ENCODE data around the gene ARFGEF2. TPM values are rescaled to one million over a fixed set of nuclear protein-coding genes. Genes with fewer than 3 reads are reported as not detected.

The ARFGEF2 gene
- total and polyA plus RNA-seq, 5 donors from 2014 or later, result 6.8 to 22.1 (median 7.7) TPM

GRCh38 chr20:48892049-48892470, 29.5 kb upstream of the ARFGEF2 start:
- Histone ChIP-seq H3K4me3 (ENCODE audit: low read depth, low read length) (no peak overlapping the region), H3K27ac (ENCODE audit: insufficient read depth, low read length, poor library complexity, severe bottlenecking) (no peak overlapping the region), H3K36me3 (ENCODE audit: control insufficient read depth, insufficient read depth, low read length) (no peaks in the 10 kb centered on the region), H3K4me1 (ENCODE audit: control insufficient read depth, insufficient read depth, low read length, poor library complexity, severe bottlenecking) (no peaks in the 10 kb centered on the region), H3K27me3 (ENCODE audit: control insufficient read depth, insufficient read depth, low read length) (peaks cover 2% of the 10 kb centered on the region), H3K9me3 (ENCODE audit: control insufficient read depth in 2 of 2, low read length in 2 of 2) (peaks cover 0 to 2% of the 10 kb centered on the region in 2 experiments)
- no peak overlapping the region for H3K4me3 Mint-ChIP-seq
- no peaks in the 10 kb centered on the region for H3K36me3 Mint-ChIP-seq
- no peak for ATAC-seq (ENCODE audit: low read depth in 2 of 2)
- H3K27me3 Mint-ChIP-seq, result peaks cover 20% of the 10 kb centered on the region
- peaks cover 0 to 6% (median 0%) of the 10 kb centered on the region in 4 donors for H3K4me1 Mint-ChIP-seq
- no peak for DNase-seq
- peaks cover 0 to 2% (median 0%) of the 10 kb centered on the region in 7 donors for H3K9me3 Mint-ChIP-seq
- no peak overlapping the region for H3K27ac Mint-ChIP-seq

- peaks cover 0 to 2% (median 0%) of the 10 kb centered on the region in 7 donors for H3K9me3 Mint-ChIP-seq
- DNase-seq (no peak), ATAC-seq (ENCODE audit: low read depth in 2 of 2) (no peak)
- H3K27me3 ChIP-seq (ENCODE audit: control insufficient read depth, insufficient read depth, low read length), result peaks cover 2% of the 10 kb centered on the region
- H3K36me3 ChIP-seq (ENCODE audit: control insufficient read depth, insufficient read depth, low read length), result no peaks in the 10 kb centered on the region
- no peak overlapping the region for H3K4me3 Mint-ChIP-seq
- H3K9me3 ChIP-seq (ENCODE audit: control insufficient read depth in 2 of 2, low read length in 2 of 2), result peaks cover 0 to 2% of the 10 kb centered on the region in 2 experiments
- H3K4me3 ChIP-seq (ENCODE audit: low read depth, low read length), result no peak overlapping the region
- no peak overlapping the region for H3K27ac ChIP-seq (ENCODE audit: insufficient read depth, low read length, poor library complexity, severe bottlenecking)
- H3K27me3 Mint-ChIP-seq, result peaks cover 25% of the 10 kb centered on the region
- H3K36me3 Mint-ChIP-seq, result no peaks in the 10 kb centered on the region
- H3K4me1 Mint-ChIP-seq, result peaks cover 0 to 6% (median 0%) of the 10 kb centered on the region in 4 donors
- no peaks in the 10 kb centered on the region for H3K4me1 ChIP-seq (ENCODE audit: control insufficient read depth, insufficient read depth, low read length, poor library complexity, severe bottlenecking)
- peak overlapping the region in 1 of 3 donors; percentile 65 for H3K27ac Mint-ChIP-seq
These were observed 28.6 kb upstream of the ARFGEF2 start for GRCh38 chr20:48892891-48893290.

- Mint-ChIP-seq H3K9me3 (peaks cover 0 to 2% (median 0%) of the 10 kb centered on the region in 7 donors), H3K4me3 (no peak overlapping the region), H3K27ac (no peak overlapping the region), H3K4me1 (peaks cover 0 to 6% (median 0%) of the 10 kb centered on the region in 4 donors), H3K27me3 (peaks cover 25% of the 10 kb centered on the region), H3K36me3 (no peaks in the 10 kb centered on the region)
- H3K4me3 ChIP-seq (ENCODE audit: low read depth, low read length), result no peak overlapping the region
- no peaks in the 10 kb centered on the region for H3K4me1 ChIP-seq (ENCODE audit: control insufficient read depth, insufficient read depth, low read length, poor library complexity, severe bottlenecking)
- no peaks in the 10 kb centered on the region for H3K36me3 ChIP-seq (ENCODE audit: control insufficient read depth, insufficient read depth, low read length)
- DNase-seq (no peak), ATAC-seq (ENCODE audit: low read depth in 2 of 2) (no peak)
- peaks cover 2% of the 10 kb centered on the region for H3K27me3 ChIP-seq (ENCODE audit: control insufficient read depth, insufficient read depth, low read length)
- peaks cover 0 to 2% of the 10 kb centered on the region in 2 experiments for H3K9me3 ChIP-seq (ENCODE audit: control insufficient read depth in 2 of 2, low read length in 2 of 2)
- H3K27ac ChIP-seq (ENCODE audit: insufficient read depth, low read length, poor library complexity, severe bottlenecking), result no peak overlapping the region
These were observed 28.1 kb upstream of the ARFGEF2 start for GRCh38 chr20:48893374-48893773.

- no peak for ATAC-seq (ENCODE audit: low read depth in 2 of 2)
- Mint-ChIP-seq H3K27ac (no peak overlapping the region), H3K27me3 (peaks cover 22% of the 10 kb centered on the region), H3K4me3 (no peak overlapping the region), H3K4me1 (peaks cover 0 to 2% (median 0%) of the 10 kb centered on the region in 4 donors), H3K9me3 (peaks cover 0 to 2% (median 0%) of the 10 kb centered on the region in 7 donors), H3K36me3 (no peaks in the 10 kb centered on the region)
- H3K36me3 ChIP-seq (ENCODE audit: control insufficient read depth, insufficient read depth, low read length), result no peaks in the 10 kb centered on the region
- H3K27ac ChIP-seq (ENCODE audit: insufficient read depth, low read length, poor library complexity, severe bottlenecking), result no peak overlapping the region
- no peaks in the 10 kb centered on the region for H3K4me1 ChIP-seq (ENCODE audit: control insufficient read depth, insufficient read depth, low read length, poor library complexity, severe bottlenecking)
- H3K4me3 ChIP-seq (ENCODE audit: low read depth, low read length), result no peak overlapping the region
- DNase-seq, result no peak
- peaks cover 2% of the 10 kb centered on the region for H3K27me3 ChIP-seq (ENCODE audit: control insufficient read depth, insufficient read depth, low read length)
- H3K9me3 ChIP-seq (ENCODE audit: control insufficient read depth in 2 of 2, low read length in 2 of 2), result peaks cover 0 to 2% of the 10 kb centered on the region in 2 experiments
These were observed 24.1 kb upstream of the ARFGEF2 start for GRCh38 chr20:48897305-48898010.

GRCh38 chr20:48898210-48898609, 23.3 kb upstream of the ARFGEF2 start:
- H3K36me3 Mint-ChIP-seq, result no peaks in the 10 kb centered on the region
- H3K9me3 Mint-ChIP-seq, result peaks cover 0 to 2% (median 0%) of the 10 kb centered on the region in 7 donors
- H3K27ac Mint-ChIP-seq, result no peak overlapping the region

GRCh38 chr20:48898896-48899530, 22.5 kb upstream of the ARFGEF2 start:
- no peaks in the 10 kb centered on the region for H3K9me3 ChIP-seq (ENCODE audit: control insufficient read depth in 2 of 2, low read length in 2 of 2)
- H3K4me1 Mint-ChIP-seq, result peaks cover 0 to 2% (median 0%) of the 10 kb centered on the region in 4 donors
- ATAC-seq (ENCODE audit: low read depth in 2 of 2) (no peak), DNase-seq (no peak)
- no peaks in the 10 kb centered on the region for H3K4me1 ChIP-seq (ENCODE audit: control insufficient read depth, insufficient read depth, low read length, poor library complexity, severe bottlenecking)
- no peak overlapping the region for H3K4me3 Mint-ChIP-seq
- no peak overlapping the region for H3K27ac ChIP-seq (ENCODE audit: insufficient read depth, low read length, poor library complexity, severe bottlenecking)
- H3K36me3 ChIP-seq (ENCODE audit: control insufficient read depth, insufficient read depth, low read length), result no peaks in the 10 kb centered on the region
- H3K27me3 ChIP-seq (ENCODE audit: control insufficient read depth, insufficient read depth, low read length), result no peaks in the 10 kb centered on the region
- H3K4me3 ChIP-seq (ENCODE audit: low read depth, low read length), result no peak overlapping the region
- peaks cover 22% of the 10 kb centered on the region for H3K27me3 Mint-ChIP-seq
- H3K27ac Mint-ChIP-seq, result peak overlapping the region; percentile 10 to 42 (median 29)
- H3K36me3 Mint-ChIP-seq, result no peaks in the 10 kb centered on the region
- H3K9me3 Mint-ChIP-seq, result peaks cover 0 to 2% (median 0%) of the 10 kb centered on the region in 7 donors

More at GRCh38 chr20:48898210-48898609, 23.3 kb upstream of the ARFGEF2 start:
- peaks cover 22% of the 10 kb centered on the region for H3K27me3 Mint-ChIP-seq
- Histone ChIP-seq H3K36me3 (ENCODE audit: control insufficient read depth, insufficient read depth, low read length) (no peaks in the 10 kb centered on the region), H3K4me3 (ENCODE audit: low read depth, low read length) (no peak overlapping the region), H3K9me3 (ENCODE audit: control insufficient read depth in 2 of 2, low read length in 2 of 2) (peaks cover 0 to 2% of the 10 kb centered on the region in 2 experiments), H3K4me1 (ENCODE audit: control insufficient read depth, insufficient read depth, low read length, poor library complexity, severe bottlenecking) (no peaks in the 10 kb centered on the region), H3K27me3 (ENCODE audit: control insufficient read depth, insufficient read depth, low read length) (no peaks in the 10 kb centered on the region), H3K27ac (ENCODE audit: insufficient read depth, low read length, poor library complexity, severe bottlenecking) (no peak overlapping the region)
- H3K4me3 Mint-ChIP-seq, result no peak overlapping the region
- H3K4me1 Mint-ChIP-seq, result peaks cover 0 to 2% (median 0%) of the 10 kb centered on the region in 4 donors
- ATAC-seq (ENCODE audit: low read depth in 2 of 2) (no peak), DNase-seq (no peak)

- Mint-ChIP-seq H3K36me3 (no peaks in the 10 kb centered on the region), H3K4me1 (peaks cover 1 to 5% (median 2%) of the 10 kb centered on the region in 4 donors), H3K9me3 (peaks cover 0 to 2% (median 0%) of the 10 kb centered on the region in 7 donors), H3K27ac (no peak overlapping the region), H3K27me3 (peaks cover 22% of the 10 kb centered on the region), H3K4me3 (no peak overlapping the region)
- no peaks in the 10 kb centered on the region for H3K27me3 ChIP-seq (ENCODE audit: control insufficient read depth, insufficient read depth, low read length)
- H3K27ac ChIP-seq (ENCODE audit: insufficient read depth, low read length, poor library complexity, severe bottlenecking), result no peak overlapping the region
- H3K4me1 ChIP-seq (ENCODE audit: control insufficient read depth, insufficient read depth, low read length, poor library complexity, severe bottlenecking), result peaks cover 3% of the 10 kb centered on the region
- ATAC-seq (ENCODE audit: low read depth in 2 of 2) (no peak), DNase-seq (no peak)
- H3K36me3 ChIP-seq (ENCODE audit: control insufficient read depth, insufficient read depth, low read length), result no peaks in the 10 kb centered on the region
- H3K9me3 ChIP-seq (ENCODE audit: control insufficient read depth in 2 of 2, low read length in 2 of 2), result no peaks in the 10 kb centered on the region
- no peak overlapping the region for H3K4me3 ChIP-seq (ENCODE audit: low read depth, low read length)
These were observed 21.6 kb upstream of the ARFGEF2 start for GRCh38 chr20:48899881-48900280.
